Upper lobe of left lung (tissue), 4 donors: ENCODE results near the gene CFAP52.
A peak's percentile ranks its signal among the peaks of the same experiment; 100 is the strongest.

ENCODE experiments used
- CTCF ChIP-seq, 6 experiments: fragments of 450-650 bp in 4 of 6; fragments of 200-600 bp in 2 of 6; sonication (generic) in 2 of 6; IDR thresholded peaks; one replicate each; pipeline ENCODE4 v1.5.1; 2016 to 2019; ENCODE audit warnings: antibody characterized with exemption in 6 of 6
- POLR2A ChIP-seq, 4 donors: fragments of 450-650 bp; IDR thresholded peaks; one replicate each; pipeline ENCODE4 v1.5.1; 2016 to 2017; ENCODE audit warnings: antibody characterized with exemption in 4 of 4, mild to moderate bottlenecking in 2 of 4

GRCh38 chr17:9576521-9577372 lies at the start of gene CFAP52:
- TF ChIP-seq POLR2A (IDR thresholded peaks at IDR 0.05) (no peak), CTCF (IDR thresholded peaks at IDR 0.05) (peak; percentile 14 to 50 (median 41))
